T-helper 22 cell (primary cell): ENCODE results near the gene HDAC8.

ENCODE experiments used
- DNase-seq: peaks from one replicate; pipeline ENCODE4 v3.0.0-alpha.2; 2020; ENCODE audit warnings: low read depth

Gene HDAC8

DNA sequence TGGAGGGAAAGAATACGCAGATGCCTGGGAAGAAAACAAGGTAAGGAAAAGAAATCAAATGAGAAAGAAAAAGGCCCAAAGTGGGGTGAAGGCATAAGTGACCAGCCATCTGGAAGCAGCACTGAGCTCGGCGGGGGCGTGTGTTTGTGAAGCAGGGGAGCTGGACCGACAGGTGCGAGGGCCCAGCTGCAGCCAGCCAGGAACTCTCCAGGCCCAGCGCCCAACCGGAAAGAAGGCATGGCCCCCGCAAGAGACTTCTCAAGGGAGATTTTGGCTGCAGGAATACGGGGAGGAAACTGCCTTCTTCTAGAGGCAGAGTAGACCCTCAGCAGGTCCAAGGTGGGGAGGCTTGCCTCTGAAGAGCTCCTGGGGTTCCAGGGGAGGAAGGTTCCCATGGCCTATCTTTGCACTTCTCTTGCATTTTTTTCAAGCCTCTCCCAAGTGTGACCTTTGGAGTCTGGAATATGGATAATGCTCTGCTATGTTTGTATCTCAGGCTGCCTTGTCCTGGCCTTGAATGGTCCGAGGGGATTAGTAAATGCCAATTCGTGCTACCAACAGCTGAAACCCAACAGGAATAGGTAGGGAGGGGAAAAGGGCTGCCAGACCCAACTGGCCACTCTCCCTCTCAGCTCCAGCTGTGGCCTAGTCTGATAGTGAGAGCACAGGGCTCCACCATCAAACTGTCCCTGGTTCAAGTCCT, 256.1 kb downstream of the HDAC8 start:
- DNase-seq = no peak

DNA sequence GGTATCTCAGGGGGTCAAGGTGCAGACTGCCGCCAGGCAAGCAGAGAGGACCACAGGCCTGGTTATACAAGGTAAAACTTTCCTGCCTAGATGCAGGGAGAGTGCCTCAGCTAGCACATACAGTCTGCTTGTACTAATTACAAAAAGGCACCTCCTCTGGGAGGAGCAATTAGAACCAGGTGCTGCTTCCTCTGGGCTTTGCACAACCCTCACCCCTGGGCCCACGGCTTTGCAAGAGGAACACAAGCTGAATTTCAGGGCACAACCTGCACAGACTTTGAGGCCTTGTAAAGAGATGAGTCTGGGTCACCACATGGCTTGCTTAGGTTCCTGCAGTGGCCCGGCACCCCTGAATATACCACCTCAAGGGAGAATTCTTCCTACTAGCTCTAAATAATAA, 257.8 kb downstream of the HDAC8 start:
- DNase-seq = no peak

DNA sequence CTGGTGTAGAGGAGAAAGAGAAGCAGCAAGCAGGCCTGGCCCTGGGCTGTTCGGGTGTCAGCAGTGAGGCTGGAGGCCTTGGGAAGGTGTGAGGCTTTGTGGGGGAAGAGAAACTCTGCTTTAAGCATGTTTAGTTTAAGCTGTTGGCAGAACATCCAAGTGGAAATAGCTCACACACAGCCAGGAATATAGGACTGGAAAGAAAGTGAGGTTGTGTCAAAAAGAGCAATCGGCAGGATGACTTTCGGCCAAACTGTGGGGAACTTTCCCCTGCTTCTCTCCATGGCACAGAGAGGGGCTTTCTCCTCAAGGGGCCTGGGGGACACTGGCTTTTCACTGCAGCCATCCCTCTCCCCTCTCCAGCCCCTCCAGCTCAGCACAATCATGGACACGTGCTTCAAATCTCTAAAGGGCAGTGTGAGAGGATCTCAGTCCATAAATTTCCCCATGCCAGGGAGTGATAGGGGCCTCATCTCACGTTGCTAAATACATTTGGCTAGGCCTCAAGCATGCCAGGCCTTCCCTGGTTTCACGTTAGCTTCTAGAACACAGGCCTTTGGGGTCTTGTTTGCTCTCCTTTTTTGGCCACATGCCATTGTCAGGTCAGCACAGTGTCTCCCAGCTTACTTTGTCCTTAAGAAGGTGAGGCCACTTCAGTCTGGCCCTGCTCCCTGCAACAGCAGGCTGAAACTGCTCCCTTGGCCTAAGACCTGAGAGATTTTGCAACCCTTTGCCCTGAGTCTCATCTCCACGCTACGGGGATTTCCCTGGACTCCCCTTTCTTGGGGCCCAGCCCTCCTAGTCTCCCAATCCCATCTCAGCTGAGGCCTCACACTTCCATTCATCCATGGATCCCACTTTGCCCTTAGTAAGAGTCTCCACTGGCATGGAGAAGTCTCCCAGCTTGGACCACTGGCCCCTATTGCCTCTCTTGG, 258.7 kb downstream of the HDAC8 start:
- no peak for DNase-seq

DNA sequence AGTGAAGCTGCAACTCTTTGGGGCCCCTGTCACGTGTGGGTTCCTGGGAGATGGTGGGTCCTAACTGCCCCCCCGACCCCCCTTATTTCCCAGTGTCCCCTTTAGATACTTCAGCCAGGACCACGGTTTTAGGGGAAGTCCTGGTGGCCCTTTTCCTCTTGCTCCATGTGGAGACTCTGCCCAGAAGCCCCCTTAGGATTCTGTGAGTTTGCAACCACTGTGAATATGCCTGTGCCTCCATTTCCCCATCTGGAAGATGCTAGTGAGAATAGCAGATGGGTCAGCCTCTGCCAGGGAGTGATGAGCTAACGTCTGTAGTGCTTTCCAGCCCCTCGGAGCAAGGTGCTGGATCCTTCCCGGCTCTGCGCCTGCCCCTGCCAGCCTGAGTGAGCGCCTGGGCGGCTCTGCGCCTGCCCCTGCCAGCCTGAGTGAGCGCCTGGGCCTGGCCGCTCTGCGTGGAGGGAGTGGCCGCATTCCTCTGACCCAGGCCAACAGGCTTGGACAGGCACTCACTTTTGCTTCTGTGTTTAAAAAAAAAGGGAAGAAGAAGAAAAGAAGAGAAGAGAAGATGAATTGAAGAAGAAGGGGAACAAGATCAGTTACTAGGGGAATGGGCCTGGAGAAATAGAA, 260.2 kb downstream of the HDAC8 start:
- DNase-seq = no peak

DNA sequence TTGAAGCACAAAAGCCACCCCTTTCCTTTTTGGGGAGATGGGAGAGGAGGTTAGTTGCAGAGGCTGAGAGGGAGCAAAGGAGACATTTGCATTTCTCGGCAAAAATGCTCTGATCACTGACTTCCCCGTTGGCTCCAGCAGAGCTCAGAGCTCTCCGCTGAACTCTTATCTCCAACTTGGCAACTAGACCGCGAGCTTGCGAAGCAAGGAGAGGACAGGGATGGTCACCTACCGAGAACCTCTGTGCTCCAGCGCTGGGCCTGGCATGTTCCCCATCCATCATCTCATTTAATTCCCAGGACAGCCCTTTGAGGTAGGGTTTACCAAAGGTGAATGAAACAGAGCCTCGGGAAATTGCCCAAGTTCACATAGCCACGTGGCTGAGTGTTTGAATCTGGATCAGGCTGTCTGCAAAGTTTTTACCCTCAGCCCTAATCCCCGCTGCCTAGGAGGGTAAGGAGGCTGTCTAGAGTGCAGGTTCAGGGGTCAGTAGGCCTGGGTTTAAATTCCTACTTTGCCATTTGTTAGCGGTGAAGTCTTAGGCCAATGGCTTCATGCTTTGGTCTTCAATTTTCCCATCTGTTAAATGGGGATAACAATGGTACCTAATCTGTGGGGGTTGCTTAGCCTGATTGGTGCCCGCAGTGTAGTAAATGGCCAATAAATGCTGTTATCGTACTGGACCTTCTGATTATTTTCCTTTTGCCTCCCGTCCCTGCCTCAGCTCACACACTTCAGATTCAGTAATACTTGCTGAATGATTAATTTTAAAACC, 263.2 kb downstream of the HDAC8 start:
- DNase-seq = no peak

DNA sequence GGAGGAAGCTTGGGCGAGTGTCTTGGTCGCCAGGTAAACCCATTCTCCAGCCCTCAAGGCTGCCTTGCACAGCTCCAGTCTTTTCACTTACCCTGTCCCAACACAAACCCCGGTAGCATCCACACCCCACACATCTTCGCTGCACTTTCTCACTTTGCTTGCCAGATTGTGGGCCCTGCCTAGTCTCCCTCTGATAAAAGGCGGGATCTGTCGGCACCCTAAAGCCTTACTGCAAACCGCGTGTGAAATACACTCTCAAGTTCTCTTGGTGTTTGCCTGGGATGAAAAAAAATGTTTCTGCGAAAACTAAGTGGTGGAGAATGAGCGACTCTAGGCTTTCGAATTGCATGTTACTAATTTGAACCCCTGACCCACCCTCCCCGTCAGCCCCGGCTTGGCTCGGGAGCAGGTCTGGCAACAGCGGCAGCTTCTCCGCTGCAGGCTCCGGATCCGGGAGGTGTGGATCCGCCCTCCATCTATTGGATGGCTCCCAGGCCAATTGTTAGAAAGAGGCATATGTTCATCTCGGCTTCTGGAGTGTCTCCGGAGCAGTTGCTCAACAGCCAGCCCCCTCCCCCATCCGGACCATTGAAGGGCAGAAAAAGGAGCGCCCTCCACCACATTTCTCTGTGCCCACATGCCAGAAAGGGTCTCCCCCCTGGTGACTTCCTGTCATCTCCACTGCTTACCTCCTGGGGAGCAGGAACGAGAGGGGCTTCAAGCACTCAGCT, 263.9 kb downstream of the HDAC8 start:
- DNase-seq = no peak

DNA sequence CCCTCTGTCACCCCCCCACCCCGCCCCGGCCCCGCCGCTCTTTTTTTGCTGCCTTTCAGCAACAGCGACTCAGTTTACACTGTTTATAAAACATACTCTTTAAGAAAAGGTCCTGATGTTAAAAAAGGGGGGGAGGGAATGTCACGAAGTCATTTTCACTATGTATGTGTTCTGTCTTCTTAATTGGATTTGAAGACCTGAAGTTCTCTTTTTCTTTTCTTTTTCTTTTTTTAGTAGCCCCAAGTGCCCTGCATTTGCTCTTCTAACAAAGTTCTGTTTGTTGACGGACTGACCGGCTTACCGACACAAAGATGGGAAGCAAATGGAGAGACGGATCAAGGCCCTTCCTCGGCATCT, 264.5 kb downstream of the HDAC8 start:
- DNase-seq = no peak

DNA sequence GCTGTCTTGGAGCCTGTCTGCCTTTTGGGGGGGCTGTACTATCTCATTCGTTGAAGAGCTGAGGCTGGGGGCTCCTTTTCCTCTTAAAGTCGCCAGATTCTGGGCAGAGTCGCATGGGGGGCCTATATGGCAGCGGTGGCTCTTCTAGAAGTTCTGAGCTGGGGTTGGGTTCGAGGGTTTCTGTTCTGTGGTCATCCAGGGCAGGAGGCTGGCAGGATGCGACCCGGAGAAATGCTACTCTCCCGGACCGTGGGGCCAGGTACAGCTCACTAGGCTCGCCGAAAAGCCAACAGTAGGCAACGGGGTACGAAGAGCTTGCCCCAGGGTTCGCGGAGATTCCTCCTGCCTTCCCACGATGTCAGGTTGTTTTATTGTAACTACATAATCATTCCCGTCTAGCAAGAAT, 265.0 kb downstream of the HDAC8 start:
- no peak for DNase-seq

DNA sequence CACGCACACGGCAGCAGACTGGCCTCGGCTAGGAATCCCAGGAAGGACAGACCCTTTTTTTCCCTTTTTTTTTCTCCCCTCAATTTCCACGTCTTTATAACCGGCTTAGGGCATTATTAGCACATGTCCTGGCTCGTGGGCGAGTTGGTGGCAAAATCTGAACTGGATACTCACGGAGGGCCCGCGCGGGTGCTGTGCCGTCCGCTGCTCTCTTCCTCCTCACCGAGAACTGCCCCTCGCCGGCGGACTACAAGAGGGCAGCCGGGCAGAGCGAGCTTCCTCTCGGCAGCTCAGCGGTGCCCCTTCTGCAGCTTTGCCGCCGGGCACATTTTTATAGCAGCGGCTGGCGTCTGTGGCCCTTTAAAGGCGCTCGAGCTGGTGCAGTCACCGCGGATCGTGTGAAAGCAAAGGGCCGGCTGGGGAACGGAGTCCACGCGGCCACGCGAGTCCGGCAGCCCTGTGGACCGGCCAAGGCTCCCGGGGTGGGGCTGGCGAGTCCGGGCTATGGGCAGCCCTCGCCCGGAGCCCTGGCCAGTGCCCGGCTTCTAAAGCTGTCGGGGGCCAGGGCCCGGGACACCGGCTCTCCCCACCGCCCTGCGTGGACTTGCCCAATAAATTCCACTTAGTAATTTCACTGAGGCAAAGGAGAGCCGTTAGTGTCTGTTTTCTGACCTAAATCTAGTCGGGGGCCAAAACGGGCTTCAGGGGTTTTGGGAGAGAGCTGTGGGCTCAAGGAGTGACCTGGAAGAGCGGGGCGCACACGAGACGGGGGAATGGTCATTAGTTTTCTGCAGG, 265.6 kb downstream of the HDAC8 start:
- no peak for DNase-seq

DNA sequence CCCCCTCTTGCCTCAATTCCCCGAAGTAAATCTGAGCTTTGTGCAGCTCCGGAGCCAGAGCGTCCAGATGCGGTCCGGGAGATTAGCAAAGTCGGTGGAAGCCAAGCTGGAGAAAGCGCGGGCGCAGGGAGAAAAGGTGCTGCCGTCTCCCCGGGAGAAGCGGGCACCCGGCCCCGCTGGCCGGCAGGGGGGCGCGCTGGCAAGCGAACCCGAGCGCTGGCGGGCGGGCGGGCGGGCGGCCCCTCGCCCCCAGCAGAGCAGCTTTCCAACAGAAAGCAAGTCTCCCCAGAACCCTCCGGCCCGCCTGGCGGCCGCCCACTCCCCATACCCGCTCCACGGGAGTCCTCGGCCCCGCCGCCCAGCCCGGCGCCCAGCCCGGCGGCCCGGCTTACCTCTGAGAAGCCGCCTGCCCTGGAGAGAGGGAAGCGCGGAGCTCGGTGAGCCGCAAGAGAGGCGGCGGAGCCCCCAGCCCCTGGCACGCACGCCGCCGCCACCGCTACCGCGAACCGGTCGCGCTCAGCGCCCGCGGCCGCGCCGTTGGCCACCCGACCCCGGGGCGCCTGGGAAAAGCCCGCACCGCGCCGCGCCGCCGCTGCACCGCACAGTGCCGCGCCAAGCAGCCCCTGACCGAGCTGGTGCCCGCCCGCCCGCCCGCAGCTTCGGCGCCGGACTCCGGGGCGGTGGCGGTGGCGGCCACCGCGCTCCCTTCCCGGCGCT, 266.4 kb downstream of the HDAC8 start:
- DNase-seq = no peak

DNA sequence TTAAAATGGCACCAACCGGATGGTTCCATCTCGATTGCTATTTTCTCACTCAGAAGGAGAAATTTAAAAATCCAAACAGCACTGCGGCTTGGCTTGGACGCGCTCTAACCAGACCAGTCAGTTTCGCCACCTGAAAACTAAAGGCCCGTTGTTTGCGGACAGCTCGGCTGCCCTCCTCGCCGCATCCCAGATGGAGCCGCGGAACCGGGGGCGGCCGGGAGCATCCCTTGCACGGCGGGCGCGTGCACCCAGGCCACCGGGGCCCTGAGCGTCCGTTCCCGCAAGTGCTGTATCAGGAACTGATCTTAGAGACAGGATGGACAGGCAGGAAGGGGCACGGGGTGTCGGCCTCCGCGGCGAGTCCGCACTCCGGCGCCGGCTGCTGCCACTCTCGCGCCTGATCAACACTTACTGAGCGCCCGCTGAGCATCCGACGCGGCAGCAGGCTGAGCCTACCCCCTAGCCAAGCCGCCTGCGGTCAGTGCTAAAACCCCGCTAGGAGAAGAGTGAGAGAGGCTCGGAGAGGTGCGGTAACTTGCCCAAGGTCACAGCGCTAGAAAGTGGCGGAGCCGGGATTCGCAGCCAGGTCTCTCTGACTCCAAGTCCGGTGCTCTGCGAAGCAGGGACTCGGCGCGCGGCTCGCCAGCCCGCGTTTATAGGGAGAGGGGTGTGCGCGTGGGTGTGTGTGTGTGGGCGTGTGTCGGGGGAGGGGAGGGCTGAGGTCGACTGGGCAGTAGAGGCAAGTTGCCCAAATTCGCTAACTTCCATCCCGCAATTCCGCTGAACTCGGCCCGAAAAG, 267.2 kb downstream of the HDAC8 start, which contains the start of gene CITED1:
CITED1 (minus strand) TSS at position 629 of the 799 bp plus-strand sequence. CDS start 3,045 bp downstream, outside the sequence.
- DNase-seq = no peak

DNA sequence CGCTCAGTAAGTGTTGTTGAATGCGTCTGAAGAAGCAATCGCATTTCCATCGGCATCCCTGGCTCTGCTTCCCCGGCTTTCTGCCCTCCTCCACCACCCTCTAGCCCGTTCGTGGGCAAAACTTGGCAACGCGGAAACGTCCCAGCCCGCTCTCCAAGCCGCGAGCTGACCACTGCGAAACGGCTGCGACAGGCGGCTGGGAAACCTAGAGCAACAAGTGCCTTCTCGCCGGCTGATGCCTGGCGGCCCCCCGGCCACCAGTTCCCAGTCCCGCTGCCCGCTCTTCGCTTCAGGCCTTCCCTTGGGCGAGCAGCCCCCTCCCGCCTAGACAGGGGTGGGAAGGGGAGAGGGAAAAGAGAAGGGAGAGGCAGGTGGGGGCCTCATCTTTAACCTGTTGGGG, 267.8 kb downstream of the HDAC8 start:
- no peak for DNase-seq

DNA sequence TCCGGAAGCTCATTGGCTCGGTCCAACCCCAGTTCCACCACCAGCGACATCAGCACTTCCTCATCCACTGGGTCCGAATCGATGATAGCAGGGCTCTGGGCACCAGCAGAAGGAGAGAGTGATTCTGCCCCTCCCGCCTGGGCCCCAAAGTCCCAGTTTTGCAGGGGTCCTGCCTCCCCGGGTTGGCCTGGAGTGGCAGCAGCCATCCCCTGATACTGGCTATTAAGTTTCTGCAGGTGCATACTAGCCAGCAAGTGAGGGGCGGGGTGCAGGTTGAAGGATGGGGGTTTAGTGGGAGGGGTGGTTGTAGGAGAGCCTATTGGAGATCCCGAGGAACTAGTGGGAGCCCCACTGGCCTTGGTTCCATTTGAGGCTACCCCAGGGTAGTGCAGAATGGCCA, 270.9 kb downstream of the HDAC8 start:
- no peak for DNase-seq

DNA sequence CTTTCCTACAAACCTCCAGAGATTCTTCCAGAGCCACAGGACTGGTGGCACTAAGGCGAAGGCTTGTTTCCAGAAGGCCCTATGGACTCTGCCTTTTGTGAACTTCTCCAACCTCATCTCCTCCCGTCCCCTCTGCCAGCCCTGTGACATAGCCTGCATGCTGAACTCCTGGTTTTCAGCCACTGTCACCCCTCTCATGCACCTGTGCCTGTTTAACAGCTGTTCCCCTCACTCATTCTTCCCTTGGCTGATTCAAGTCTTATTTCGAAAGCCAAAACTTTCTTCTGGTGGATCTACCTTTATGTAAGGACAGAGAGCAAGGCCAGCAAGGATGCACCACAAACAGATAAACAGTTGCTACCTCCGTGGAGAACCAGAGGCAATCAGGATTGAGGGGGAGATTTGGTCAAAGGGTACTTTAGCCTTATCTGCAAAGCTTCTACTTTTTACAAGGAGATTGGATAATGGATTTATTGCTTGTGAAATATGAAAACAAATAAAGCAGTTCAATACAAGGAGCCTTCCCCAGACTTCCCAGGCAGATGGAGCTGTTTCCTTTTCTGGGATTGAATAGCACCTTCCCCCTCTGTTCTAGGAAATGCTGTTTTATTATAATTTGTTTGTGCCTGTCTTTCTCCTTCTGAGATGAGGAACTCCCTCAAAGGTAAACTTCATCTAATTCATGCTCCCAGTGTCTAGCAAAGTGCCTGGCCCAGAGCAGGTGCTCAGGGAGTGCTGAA, 272.6 kb downstream of the HDAC8 start:
- DNase-seq = no peak

DNA sequence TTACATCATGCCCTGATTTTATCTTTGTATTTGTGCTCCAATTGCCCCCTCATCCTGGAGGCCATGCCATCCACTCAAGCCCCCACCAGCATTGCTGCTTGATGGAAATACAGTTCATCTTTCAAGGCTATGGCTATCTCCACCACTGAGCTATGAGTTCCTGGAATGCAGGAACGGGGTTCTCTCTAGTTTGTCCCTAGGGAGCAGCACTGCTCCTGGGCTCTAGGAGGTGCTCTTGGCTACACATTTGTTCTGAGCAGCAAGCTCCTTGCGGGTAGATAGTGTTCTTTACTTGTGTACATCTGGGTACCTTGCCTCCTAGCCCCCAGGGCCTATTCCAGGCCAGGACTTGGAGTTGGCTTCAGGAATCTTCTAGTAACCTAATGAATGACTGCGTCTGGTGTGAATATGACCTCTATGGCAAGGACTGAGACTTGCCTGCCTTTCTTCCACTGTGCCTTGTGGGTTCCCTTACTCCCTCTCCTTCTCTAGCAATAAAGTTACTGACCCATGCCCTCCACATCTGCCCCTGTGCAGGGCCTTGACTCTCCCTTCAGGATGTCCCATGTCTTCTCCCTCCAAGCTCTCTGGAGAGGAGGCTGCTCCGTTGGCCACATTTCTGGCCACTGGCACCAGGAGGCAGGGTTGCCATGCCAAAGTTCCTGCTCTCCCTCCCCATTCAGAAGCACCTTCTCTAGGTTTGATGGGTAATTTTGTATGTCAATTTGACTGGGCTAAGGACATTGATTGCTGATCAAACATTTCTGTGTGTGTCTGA, 274.5 kb downstream of the HDAC8 start:
- no peak for DNase-seq

DNA sequence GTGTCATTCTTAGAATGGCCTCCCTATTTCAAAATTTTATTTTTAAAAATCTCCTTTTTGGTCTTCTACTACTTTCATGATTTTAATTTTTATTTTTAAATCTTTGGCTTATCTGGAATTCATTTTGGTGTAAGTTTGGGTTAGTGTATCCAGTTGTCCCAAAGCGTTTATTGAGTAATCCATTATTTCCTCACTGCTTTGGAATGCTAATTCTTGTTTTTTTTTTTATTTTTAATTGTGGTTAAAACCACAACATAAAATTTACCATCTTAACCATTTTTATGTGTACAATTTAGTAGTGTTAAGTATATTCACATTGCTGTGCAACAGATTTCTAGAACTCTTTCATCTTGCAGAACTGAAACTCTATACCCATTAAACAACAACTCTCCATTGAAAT, 275.7 kb downstream of the HDAC8 start:
- DNase-seq = no peak

DNA sequence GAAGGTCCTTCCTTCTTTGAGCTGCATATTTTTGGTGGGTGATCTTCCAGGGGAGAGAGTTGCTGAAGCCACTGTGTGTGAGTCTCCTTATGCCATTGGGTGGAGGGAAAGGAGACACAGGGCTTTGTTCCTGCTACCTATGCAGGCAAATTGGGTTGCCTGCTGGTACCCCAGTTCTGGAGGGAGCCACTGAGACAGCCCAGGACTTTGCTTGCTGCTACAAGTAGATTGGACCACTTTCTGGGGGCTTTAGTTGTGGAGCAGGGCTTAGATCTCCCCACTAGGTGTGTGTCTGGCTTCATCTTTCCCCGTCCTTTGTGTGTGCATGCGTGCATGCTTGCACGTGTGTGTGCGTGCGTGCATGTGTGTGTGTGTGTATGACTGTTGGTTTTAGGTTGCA, 276.9 kb downstream of the HDAC8 start:
- DNase-seq = no peak

DNA sequence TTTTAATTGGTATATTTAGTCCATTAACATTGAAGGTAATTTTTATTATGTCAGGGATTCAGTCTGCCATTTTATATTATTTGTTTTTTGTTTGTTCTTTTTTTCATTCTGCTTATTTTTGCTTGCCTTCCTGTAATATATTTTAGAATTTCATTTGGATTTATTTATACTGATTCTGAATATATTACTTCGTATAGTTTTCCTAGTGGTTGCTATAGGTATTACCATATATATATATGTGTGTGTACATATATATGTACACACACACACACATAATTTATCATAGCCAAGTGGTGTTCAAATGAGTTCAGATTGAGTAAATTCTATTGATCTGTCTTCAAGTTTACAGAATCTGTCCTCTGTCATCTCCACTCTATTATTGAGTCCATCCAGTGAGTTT, 278.1 kb downstream of the HDAC8 start:
- no peak for DNase-seq
